ENCODE results near the gene USP49. TPM values are rescaled to one million over a fixed set of nuclear protein-coding genes. Genes with fewer than 3 reads are reported as not detected.

Gene USP49
- total RNA-seq, 3 donors from 2014 or later (not counting 1 experiment from before 2014, with no cell fraction given) = 6.4 to 15.1 (median 11.5) TPM

- Histone ChIP-seq H3K27ac (ENCODE audit: low read length) (no peak overlapping the region), H3K27me3 (ENCODE audit: control insufficient read depth, insufficient read depth, low read length) (no peaks in the 10 kb centered on the region), H3K4me1 (ENCODE audit: control insufficient read depth, insufficient read depth, low read length) (no peaks in the 10 kb centered on the region), H3K4me3 (ENCODE audit: low read length) (no peak overlapping the region), H3K9me3 (ENCODE audit: control insufficient read depth, insufficient read depth, low read length) (no peaks in the 10 kb centered on the region), H3K36me3 (ENCODE audit: control insufficient read depth, insufficient read depth, low read length) (no peaks in the 10 kb centered on the region)
- WGBS (ENCODE audit: insufficient coverage) = 93% methylated on average over 12 of the region's 13 CpGs
- no peak for TF ChIP-seq CTCF (IDR thresholded peaks at IDR 0.05)
- ATAC-seq = no peak
- H3K9me3 Mint-ChIP-seq = no peaks in the 10 kb centered on the region
- no peaks in the 10 kb centered on the region for H3K4me1 Mint-ChIP-seq
- intact Hi-C loops (cut with micrococcal nuclease) = no loop called here
- H3K36me3 Mint-ChIP-seq = no peaks in the 10 kb centered on the region
- no peak overlapping the region for H3K27ac Mint-ChIP-seq
- no peak overlapping the region for H3K4me3 Mint-ChIP-seq
- H3K27me3 Mint-ChIP-seq (ENCODE audit: low read depth in 2 of 2) = no peaks in the 10 kb centered on the region
- no peak for DNase-seq
Measured at GRCh38 chr6:41824571-41825569, 70.3 kb downstream of the USP49 start.

- Histone ChIP-seq H3K4me3 (ENCODE audit: low read length) (no peak overlapping the region), H3K36me3 (ENCODE audit: control insufficient read depth, insufficient read depth, low read length) (no peaks in the 10 kb centered on the region), H3K9me3 (ENCODE audit: control insufficient read depth, insufficient read depth, low read length) (no peaks in the 10 kb centered on the region), H3K4me1 (ENCODE audit: control insufficient read depth, insufficient read depth, low read length) (no peaks in the 10 kb centered on the region), H3K27ac (ENCODE audit: low read length) (no peak overlapping the region), H3K27me3 (ENCODE audit: control insufficient read depth, insufficient read depth, low read length) (no peaks in the 10 kb centered on the region)
- ATAC-seq (no peak), DNase-seq (no peak)
- H3K4me1 Mint-ChIP-seq = no peaks in the 10 kb centered on the region
- H3K4me3 Mint-ChIP-seq = no peak overlapping the region
- H3K36me3 Mint-ChIP-seq = no peaks in the 10 kb centered on the region
- H3K9me3 Mint-ChIP-seq = no peaks in the 10 kb centered on the region
- 100% methylated on average over 1 of the region's 1 CpG for WGBS (ENCODE audit: insufficient coverage)
- TF ChIP-seq CTCF (IDR thresholded peaks at IDR 0.05) = no peak
- H3K27ac Mint-ChIP-seq = no peak overlapping the region
- intact Hi-C loops (cut with micrococcal nuclease) = no loop called here
- H3K27me3 Mint-ChIP-seq (ENCODE audit: low read depth in 2 of 2) = no peaks in the 10 kb centered on the region
Measured at GRCh38 chr6:41823178-41823577, 72.0 kb downstream of the USP49 start.

- H3K27ac ChIP-seq (ENCODE audit: low read length) = no peak overlapping the region
- no peak overlapping the region for H3K4me3 ChIP-seq (ENCODE audit: low read length)
- H3K36me3 ChIP-seq (ENCODE audit: control insufficient read depth, insufficient read depth, low read length) = no peaks in the 10 kb centered on the region
- no peaks in the 10 kb centered on the region for H3K27me3 ChIP-seq (ENCODE audit: control insufficient read depth, insufficient read depth, low read length)
- 100% methylated on average over 1 of the region's 1 CpG for WGBS (ENCODE audit: insufficient coverage)
- intact Hi-C loops (cut with micrococcal nuclease) = no loop called here
- Mint-ChIP-seq H3K9me3 (no peaks in the 10 kb centered on the region), H3K4me1 (no peaks in the 10 kb centered on the region), H3K4me3 (no peak overlapping the region), H3K36me3 (no peaks in the 10 kb centered on the region), H3K27ac (no peak overlapping the region), H3K27me3 (ENCODE audit: low read depth in 2 of 2) (no peaks in the 10 kb centered on the region)
- no peaks in the 10 kb centered on the region for H3K9me3 ChIP-seq (ENCODE audit: control insufficient read depth, insufficient read depth, low read length)
- TF ChIP-seq CTCF (IDR thresholded peaks at IDR 0.05) = no peak
- ATAC-seq (no peak), DNase-seq (no peak)
- H3K4me1 ChIP-seq (ENCODE audit: control insufficient read depth, insufficient read depth, low read length) = no peaks in the 10 kb centered on the region
Measured at GRCh38 chr6:41822021-41822420, 73.2 kb downstream of the USP49 start.

All from natural killer cell (primary cell).